GM23338 (cell line): ENCODE data around the gene MCUB. TPM values are rescaled to one million over a fixed set of nuclear protein-coding genes. Genes with fewer than 3 reads are reported as not detected.

Experiments used
- CREB1 ChIP-seq: fragments of 250-450 bp; sonication (Bioruptor Pico); IDR thresholded peaks from 2 replicates; pipeline ENCODE4 v1.5.0; 2020; ENCODE audit warnings: low read depth, mild to moderate bottlenecking, moderate library complexity
- JUNB ChIP-seq: IDR thresholded peaks from one replicate; pipeline ENCODE4 v1.6.1; 2016; ENCODE audit warnings: antibody characterized with exemption; ENCODE audit not compliant: unreplicated experiment
- POLR2AphosphoS5 ChIP-seq: IDR thresholded peaks from 2 replicates; pipeline ENCODE4 v1.6.1; 2016; ENCODE audit warnings: antibody characterized with exemption, low read depth
- STAT1 ChIP-seq: IDR thresholded peaks from one replicate; pipeline ENCODE4 v1.6.1; 2016; ENCODE audit warnings: antibody characterized with exemption; ENCODE audit not compliant: unreplicated experiment
- ZNF114 ChIP-seq: fragments of 250-450 bp; sonication (Bioruptor Pico); IDR thresholded peaks from 2 replicates; pipeline ENCODE4 v1.5.0; 2020; ENCODE audit warnings: mild to moderate bottlenecking, moderate library complexity
- ZNF462 ChIP-seq: fragments of 250-450 bp; sonication (Bioruptor Pico); IDR thresholded peaks from 2 replicates; pipeline ENCODE4 v1.5.0; 2020; ENCODE audit warnings: mild to moderate bottlenecking, moderate library complexity
- polyA plus RNA-seq: library from polyadenylated mRNA; unstranded; fragments of >200 nt; fragmentation: Nextera tagmentation; extraction: Ambion mirVana; gene quantifications from 2 replicates; pipeline ENCODE4 v1.2.1, GENCODE V29; 2016
- total RNA-seq: library from RNA; depleted of rRNA; stranded (reverse); fragments of >200 nt; shearing (Covaris generic); gene quantifications from 2 replicates; pipeline ENCODE4 v1.2.3, GENCODE V29; 2014
- TF ChIP-seq, protein P1 (sequence below), 2 experiments: fragments of 200-600 bp in 1 of 2; sonication (generic) in 1 of 2; conservative IDR thresholded peaks; 2 replicates each; pipeline versions ENCODE4 v1.5.1 to v1.6.1; 2016 to 2017; ENCODE audit warnings: antibody characterized with exemption in 2 of 2, low read depth in 2 of 2, mild to moderate bottlenecking in 2 of 2, moderate library complexity in 1 of 2
- TF ChIP-seq, protein P2 (sequence below): IDR thresholded peaks from 2 replicates; pipeline ENCODE4 v1.6.1; 2016; ENCODE audit warnings: antibody characterized with exemption

The MCUB gene
- total and polyA plus RNA-seq, 2 experiments from 2014 or later, result 21.7 to 97.9 TPM

GRCh38 chr4:109699553-109700225, 139.6 kb downstream of the MCUB start (continued):
- no peak for TF ChIP-seq ZNF462 (CRISPR knock-in tag)
- TF ChIP-seq, protein P1, sequence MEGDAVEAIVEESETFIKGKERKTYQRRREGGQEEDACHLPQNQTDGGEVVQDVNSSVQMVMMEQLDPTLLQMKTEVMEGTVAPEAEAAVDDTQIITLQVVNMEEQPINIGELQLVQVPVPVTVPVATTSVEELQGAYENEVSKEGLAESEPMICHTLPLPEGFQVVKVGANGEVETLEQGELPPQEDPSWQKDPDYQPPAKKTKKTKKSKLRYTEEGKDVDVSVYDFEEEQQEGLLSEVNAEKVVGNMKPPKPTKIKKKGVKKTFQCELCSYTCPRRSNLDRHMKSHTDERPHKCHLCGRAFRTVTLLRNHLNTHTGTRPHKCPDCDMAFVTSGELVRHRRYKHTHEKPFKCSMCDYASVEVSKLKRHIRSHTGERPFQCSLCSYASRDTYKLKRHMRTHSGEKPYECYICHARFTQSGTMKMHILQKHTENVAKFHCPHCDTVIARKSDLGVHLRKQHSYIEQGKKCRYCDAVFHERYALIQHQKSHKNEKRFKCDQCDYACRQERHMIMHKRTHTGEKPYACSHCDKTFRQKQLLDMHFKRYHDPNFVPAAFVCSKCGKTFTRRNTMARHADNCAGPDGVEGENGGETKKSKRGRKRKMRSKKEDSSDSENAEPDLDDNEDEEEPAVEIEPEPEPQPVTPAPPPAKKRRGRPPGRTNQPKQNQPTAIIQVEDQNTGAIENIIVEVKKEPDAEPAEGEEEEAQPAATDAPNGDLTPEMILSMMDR (conservative IDR thresholded peaks at IDR 0.05; ENCODE audit: low read depth in 2 of 2), result no peak
- TF ChIP-seq POLR2AphosphoS5, result no peak
- TF ChIP-seq, protein P2, sequence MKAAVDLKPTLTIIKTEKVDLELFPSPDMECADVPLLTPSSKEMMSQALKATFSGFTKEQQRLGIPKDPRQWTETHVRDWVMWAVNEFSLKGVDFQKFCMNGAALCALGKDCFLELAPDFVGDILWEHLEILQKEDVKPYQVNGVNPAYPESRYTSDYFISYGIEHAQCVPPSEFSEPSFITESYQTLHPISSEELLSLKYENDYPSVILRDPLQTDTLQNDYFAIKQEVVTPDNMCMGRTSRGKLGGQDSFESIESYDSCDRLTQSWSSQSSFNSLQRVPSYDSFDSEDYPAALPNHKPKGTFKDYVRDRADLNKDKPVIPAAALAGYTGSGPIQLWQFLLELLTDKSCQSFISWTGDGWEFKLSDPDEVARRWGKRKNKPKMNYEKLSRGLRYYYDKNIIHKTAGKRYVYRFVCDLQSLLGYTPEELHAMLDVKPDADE, result no peak
- no peak for TF ChIP-seq STAT1
- TF ChIP-seq JUNB, result no peak
- TF ChIP-seq CREB1 (CRISPR knock-in tag), result no peak
- no peak for TF ChIP-seq ZNF114 (CRISPR knock-in tag)
